WTC11 (cell line): ENCODE measurements around the gene MAGI2. TPM values are rescaled to one million over a fixed set of nuclear protein-coding genes. Genes with fewer than 3 reads are reported as not detected.

Source experiments
- ATAC-seq: fragments of 200-7000 bp; cut with Tn5 transposase; 2 replicates; pipeline ENCODE4 v1.10.0; 2021; ENCODE audit warnings: mild to moderate bottlenecking, moderate library complexity
- CTCF ChIA-PET: fragments of 300-600 bp; sonication (Branson Sonifier 250); formaldehyde crosslinking; loops from one replicate; lab custom pipeline; 2021; ENCODE audit warnings: antibody characterized with exemption; lab: Charles Lee
- POLR2A ChIA-PET: fragments of 350-600 bp; sonication (Branson Sonifier 250); formaldehyde crosslinking; loops from one replicate; lab custom pipeline; 2021; ENCODE audit warnings: antibody characterized with exemption; lab: Charles Lee
- DNase-seq: peaks from one replicate; pipeline ENCODE4 v3.0.0; 2021; ENCODE audit warnings: low spot score
- H3K27ac Mint-ChIP-seq: 2 replicates; pipeline ENCODE4 v1.8.0; 2021; ENCODE audit warnings: mixed read lengths
- H3K27me3 Mint-ChIP-seq: 2 replicates; pipeline ENCODE4 v1.8.0; 2021; ENCODE audit warnings: low read depth, mild to moderate bottlenecking, moderate library complexity, mixed read lengths
- H3K36me3 Mint-ChIP-seq: 2 replicates; pipeline ENCODE4 v1.8.0; 2021; ENCODE audit warnings: mixed read lengths
- H3K4me1 Mint-ChIP-seq: 2 replicates; pipeline ENCODE4 v1.8.0; 2022; ENCODE audit warnings: mixed read lengths
- H3K4me3 Mint-ChIP-seq: 2 replicates; pipeline ENCODE4 v1.8.0; 2021; ENCODE audit warnings: mild to moderate bottlenecking, moderate library complexity, mixed read lengths
- H3K9me3 Mint-ChIP-seq: 2 replicates; pipeline ENCODE4 v1.8.0; 2021; ENCODE audit warnings: mixed read lengths
- ATF3 ChIP-seq: sonication (generic); formaldehyde crosslinking; conservative IDR thresholded peaks from 2 replicates; pipeline ENCODE4 v1.8.1; 2022; ENCODE audit warnings: mild to moderate bottlenecking, missing genetic modification reagents
- ATF6 ChIP-seq: sonication (generic); formaldehyde crosslinking; IDR thresholded peaks from 2 replicates; pipeline ENCODE4 v1.8.1; 2023; ENCODE audit warnings: mild to moderate bottlenecking, missing genetic modification reagents
- CREB1 ChIP-seq: sonication (generic); formaldehyde crosslinking; IDR thresholded peaks from 2 replicates; pipeline ENCODE4 v1.8.0; 2023; ENCODE audit warnings: mild to moderate bottlenecking, missing genetic modification reagents
- CREM ChIP-seq: sonication (generic); formaldehyde crosslinking; IDR thresholded peaks from 2 replicates; pipeline ENCODE4 v1.8.1; 2022; ENCODE audit warnings: mild to moderate bottlenecking, missing genetic modification reagents, moderate library complexity
- E2F5 ChIP-seq: sonication (generic); formaldehyde crosslinking; IDR thresholded peaks from 2 replicates; pipeline ENCODE4 v1.8.1; 2022; ENCODE audit warnings: mild to moderate bottlenecking, moderate library complexity, missing genetic modification reagents
- ESRRA ChIP-seq: sonication (generic); formaldehyde crosslinking; IDR thresholded peaks from 2 replicates; pipeline ENCODE4 v1.8.1; 2022; ENCODE audit warnings: mild to moderate bottlenecking, missing genetic modification reagents, borderline replicate concordance
- FOXJ3 ChIP-seq: sonication (generic); formaldehyde crosslinking; IDR thresholded peaks from 2 replicates; pipeline ENCODE4 v1.9.0; 2021; ENCODE audit warnings: missing genetic modification reagents, mild to moderate bottlenecking, borderline replicate concordance
- FOXK1 ChIP-seq: sonication (generic); formaldehyde crosslinking; IDR thresholded peaks from 2 replicates; pipeline ENCODE4 v1.8.0; 2022; ENCODE audit warnings: mild to moderate bottlenecking, moderate library complexity, missing genetic modification reagents
- IRF1 ChIP-seq: sonication (generic); formaldehyde crosslinking; IDR thresholded peaks from 2 replicates; pipeline ENCODE4 v1.8.0; 2023; ENCODE audit warnings: missing genetic modification reagents
- IRF2 ChIP-seq: sonication (generic); formaldehyde crosslinking; IDR thresholded peaks from 2 replicates; pipeline ENCODE4 v1.8.0; 2022; ENCODE audit warnings: low read depth, missing genetic modification reagents, borderline replicate concordance
- MXD4 ChIP-seq: fragments of 250-450 bp; sonication (Bioruptor Pico); IDR thresholded peaks from 2 replicates; pipeline ENCODE4 v1.8.0; 2021; ENCODE audit warnings: mild to moderate bottlenecking, moderate library complexity, borderline replicate concordance
- MYBL2 ChIP-seq: sonication (generic); formaldehyde crosslinking; IDR thresholded peaks from 2 replicates; pipeline ENCODE4 v1.8.1; 2023; ENCODE audit warnings: mild to moderate bottlenecking, moderate library complexity, missing genetic modification reagents
- NFE2L1 ChIP-seq: sonication (generic); formaldehyde crosslinking; IDR thresholded peaks from 2 replicates; pipeline ENCODE4 v1.8.1; 2023; ENCODE audit warnings: missing genetic modification reagents
- NR1H2 ChIP-seq: sonication (generic); formaldehyde crosslinking; IDR thresholded peaks from 2 replicates; pipeline ENCODE4 v1.9.0; 2021; ENCODE audit warnings: mild to moderate bottlenecking, moderate library complexity, missing genetic modification reagents
- NR3C1 ChIP-seq: sonication (generic); formaldehyde crosslinking; conservative IDR thresholded peaks from 2 replicates; pipeline ENCODE4 v1.8.1; 2023; ENCODE audit warnings: low read depth, mild to moderate bottlenecking, missing genetic modification reagents
- RORB ChIP-seq: fragments of 250-450 bp; sonication (Bioruptor Pico); IDR thresholded peaks from 2 replicates; pipeline ENCODE4 v1.9.0; 2021; ENCODE audit warnings: mild to moderate bottlenecking
- SMAD4 ChIP-seq: sonication (generic); formaldehyde crosslinking; IDR thresholded peaks from 2 replicates; pipeline ENCODE4 v1.8.0; 2022; ENCODE audit warnings: mild to moderate bottlenecking, missing genetic modification reagents
- SOX15 ChIP-seq: fragments of 250-450 bp; sonication (Bioruptor Pico); IDR thresholded peaks from 2 replicates; pipeline ENCODE4 v1.9.0; 2021; ENCODE audit warnings: mild to moderate bottlenecking
- ZNF121 ChIP-seq: sonication (generic); formaldehyde crosslinking; IDR thresholded peaks from 2 replicates; pipeline ENCODE4 v1.8.0; 2023; ENCODE audit warnings: missing genetic modification reagents
- ZNF232 ChIP-seq: sonication (generic); formaldehyde crosslinking; IDR thresholded peaks from 2 replicates; pipeline ENCODE4 v1.8.0; 2022; ENCODE audit warnings: mild to moderate bottlenecking, missing genetic modification reagents
- ZNF263 ChIP-seq: sonication (generic); formaldehyde crosslinking; IDR thresholded peaks from 2 replicates; pipeline ENCODE4 v1.8.1; 2022; ENCODE audit warnings: low read depth, mild to moderate bottlenecking, moderate library complexity, missing genetic modification reagents
- ZNF317 ChIP-seq: sonication (generic); formaldehyde crosslinking; IDR thresholded peaks from 2 replicates; pipeline ENCODE4 v1.8.1; 2023; ENCODE audit warnings: low read depth, mild to moderate bottlenecking, moderate library complexity, missing genetic modification reagents, borderline replicate concordance
- ZNF423 ChIP-seq: fragments of 250-450 bp; sonication (Bioruptor Pico); IDR thresholded peaks from 2 replicates; pipeline ENCODE4 v2.1.2; 2022; ENCODE audit warnings: mild to moderate bottlenecking, moderate library complexity
- ZNF425 ChIP-seq: fragments of 250-450 bp; sonication (Bioruptor Pico); conservative IDR thresholded peaks from 2 replicates; pipeline ENCODE4 v1.9.0; 2021; ENCODE audit warnings: mild to moderate bottlenecking
- total RNA-seq: library from RNA; stranded (reverse); gene quantifications from 3 replicates; pipeline ENCODE4 v1.2.3, GENCODE V29; 2021
- TF ChIP-seq, protein P1 (sequence below): sonication (generic); formaldehyde crosslinking; IDR thresholded peaks from 2 replicates; pipeline ENCODE4 v1.8.1; 2023; ENCODE audit warnings: mild to moderate bottlenecking, moderate library complexity, missing genetic modification reagents
- TF ChIP-seq, protein P2 (sequence below): fragments of 250-450 bp; sonication (Bioruptor Pico); IDR thresholded peaks from 2 replicates; pipeline ENCODE4 v1.9.0; 2021; ENCODE audit warnings: mild to moderate bottlenecking

Gene MAGI2
- total RNA-seq, 1 experiment from 2014 or later = 26.6 TPM

DNA sequence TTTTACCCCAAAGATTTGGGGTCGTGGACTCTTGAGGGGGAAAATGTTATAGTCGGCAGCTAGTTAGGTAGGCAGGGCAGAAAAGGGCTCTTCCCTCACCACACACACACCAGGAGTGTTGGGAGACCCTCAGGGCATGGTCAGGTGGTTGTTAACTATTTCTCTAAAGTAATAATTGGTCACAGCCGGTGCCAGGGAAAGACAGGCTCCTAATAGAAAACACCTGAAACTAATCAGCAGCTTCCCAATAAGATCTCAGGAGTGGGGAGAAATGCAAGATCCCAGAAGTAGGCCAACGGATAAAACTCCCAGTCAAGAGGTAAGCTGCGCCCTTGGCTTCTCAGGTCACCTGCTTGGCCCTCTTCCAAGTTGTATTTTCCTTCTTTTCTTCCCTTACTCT lies 1441.8 kb downstream of the MAGI2 start:
- no peak overlapping the region for H3K4me3 Mint-ChIP-seq
- ATAC-seq = no peak
- H3K4me1 Mint-ChIP-seq = peaks cover 34% of the 10 kb centered on the region
- H3K27ac Mint-ChIP-seq = no peak overlapping the region
- DNase-seq = no peak
- CTCF ChIA-PET = interaction anchor here (0.5 to 3.7 kb wide), 4 partner anchors 9 to 309 kb away, joined by 3 to 19 read pairs (median 6); no protein-coding TSS in a partner anchor
- no peaks in the 10 kb centered on the region; the same call in 1 of the 2 replicates for H3K27me3 Mint-ChIP-seq
- H3K9me3 Mint-ChIP-seq = no peaks in the 10 kb centered on the region
- TF ChIP-seq IRF2 (CRISPR knock-in tag) (no peak), ZNF423 (CRISPR knock-in tag) (no peak), ESRRA (CRISPR knock-in tag) (no peak), ATF3 (CRISPR knock-in tag) (no peak), NFE2L1 (CRISPR knock-in tag) (no peak), FOXK1 (no peak), ZNF317 (CRISPR knock-in tag) (no peak), CREM (no peak), ZNF121 (no peak), RORB (CRISPR knock-in tag) (no peak), CREB1 (CRISPR knock-in tag) (no peak), IRF1 (CRISPR knock-in tag) (no peak), MXD4 (no peak), NR1H2 (CRISPR knock-in tag) (no peak)
- TF ChIP-seq, protein P1, sequence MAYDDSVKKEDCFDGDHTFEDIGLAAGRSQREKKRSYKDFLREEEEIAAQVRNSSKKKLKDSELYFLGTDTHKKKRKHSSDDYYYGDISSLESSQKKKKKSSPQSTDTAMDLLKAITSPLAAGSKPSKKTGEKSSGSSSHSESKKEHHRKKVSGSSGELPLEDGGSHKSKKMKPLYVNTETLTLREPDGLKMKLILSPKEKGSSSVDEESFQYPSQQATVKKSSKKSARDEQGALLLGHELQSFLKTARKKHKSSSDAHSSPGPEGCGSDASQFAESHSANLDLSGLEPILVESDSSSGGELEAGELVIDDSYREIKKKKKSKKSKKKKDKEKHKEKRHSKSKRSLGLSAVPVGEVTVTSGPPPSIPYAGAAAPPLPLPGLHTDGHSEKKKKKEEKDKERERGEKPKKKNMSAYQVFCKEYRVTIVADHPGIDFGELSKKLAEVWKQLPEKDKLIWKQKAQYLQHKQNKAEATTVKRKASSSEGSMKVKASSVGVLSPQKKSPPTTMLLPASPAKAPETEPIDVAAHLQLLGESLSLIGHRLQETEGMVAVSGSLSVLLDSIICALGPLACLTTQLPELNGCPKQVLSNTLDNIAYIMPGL (CRISPR knock-in tag) = no peak
- TF ChIP-seq, protein P2, sequence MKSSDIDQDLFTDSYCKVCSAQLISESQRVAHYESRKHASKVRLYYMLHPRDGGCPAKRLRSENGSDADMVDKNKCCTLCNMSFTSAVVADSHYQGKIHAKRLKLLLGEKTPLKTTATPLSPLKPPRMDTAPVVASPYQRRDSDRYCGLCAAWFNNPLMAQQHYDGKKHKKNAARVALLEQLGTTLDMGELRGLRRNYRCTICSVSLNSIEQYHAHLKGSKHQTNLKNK (CRISPR knock-in tag) = no peak
- POLR2A ChIA-PET = interaction anchor here (1.2 kb wide), 1 partner anchor 22 kb away, joined by 4 read pairs; no protein-coding TSS in a partner anchor
- no peaks in the 10 kb centered on the region for H3K36me3 Mint-ChIP-seq

DNA sequence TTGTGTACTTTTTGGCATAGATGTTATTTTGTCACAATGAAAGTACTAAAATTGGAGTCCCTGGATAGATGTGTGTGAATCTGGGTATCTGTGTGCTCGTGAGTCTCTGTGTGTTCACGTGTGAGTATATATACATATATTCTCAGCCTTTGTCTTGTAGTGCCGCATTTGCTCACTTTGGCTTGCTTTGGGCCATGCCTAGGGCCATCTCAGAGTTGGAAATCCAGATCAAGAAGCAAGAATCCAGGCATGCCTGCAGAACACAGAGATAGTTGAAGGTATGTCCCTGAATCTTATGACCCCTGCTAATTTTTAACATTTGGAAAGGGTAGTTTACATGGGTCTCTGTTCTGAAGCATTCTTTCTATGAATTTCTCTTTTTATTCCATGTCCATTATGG lies 1446.2 kb downstream of the MAGI2 start:
- Mint-ChIP-seq H3K27me3 (no peaks in the 10 kb centered on the region; the same call in 1 of the 2 replicates), H3K9me3 (peaks cover 3% of the 10 kb centered on the region; the same call in 1 of the 2 replicates), H3K36me3 (no peaks in the 10 kb centered on the region), H3K4me3 (no peak overlapping the region), H3K27ac (no peak overlapping the region), H3K4me1 (peaks cover 8% of the 10 kb centered on the region)
- POLR2A ChIA-PET = no interaction called here
- TF ChIP-seq SMAD4 (CRISPR knock-in tag) = no peak
- no peak for TF ChIP-seq ZNF232
- no peak for TF ChIP-seq MYBL2 (CRISPR knock-in tag)
- no peak for TF ChIP-seq ZNF263
- no peak for TF ChIP-seq ZNF317 (CRISPR knock-in tag)
- TF ChIP-seq E2F5 (CRISPR knock-in tag) = no peak
- TF ChIP-seq ATF6 (CRISPR knock-in tag) = no peak
- no peak for TF ChIP-seq NR3C1
- TF ChIP-seq RORB (CRISPR knock-in tag) = no peak
- TF ChIP-seq SOX15 (CRISPR knock-in tag) = no peak
- TF ChIP-seq ZNF425 = no peak
- no peak for TF ChIP-seq FOXJ3
- TF ChIP-seq, protein P1 (CRISPR knock-in tag) = no peak
- DNase-seq (no peak), ATAC-seq (no peak)
- CTCF ChIA-PET = no interaction called here
